Measurements from ENCODE around the gene TMEM141.

- TF ChIP-seq CTCF (IDR thresholded peaks at IDR 0.05; ENCODE audit: low read depth, low read length) (no peak), EZH2phosphoT487 (IDR thresholded peaks at IDR 0.05; ENCODE audit: low read depth) (no peak)
These were observed 28.9 kb upstream of the TMEM141 start for GRCh38 chr9:136762221-136762691.

Data from OCI-LY3 (cell line).